NT2/D1 (cell line): Measurements from ENCODE around the gene SLC4A11.

Experiments
- SUZ12 ChIP-seq: IDR thresholded peaks from 2 replicates; pipeline ENCODE4 v1.6.1; 2011; ENCODE audit not compliant: insufficient read length, insufficient read depth; ENCODE audit errors: extremely low read depth
- ZNF274 ChIP-seq: IDR thresholded peaks from 2 replicates; pipeline ENCODE4 v1.6.1; 2011; ENCODE audit warnings: mild to moderate bottlenecking, low read depth, low read length

DNA sequence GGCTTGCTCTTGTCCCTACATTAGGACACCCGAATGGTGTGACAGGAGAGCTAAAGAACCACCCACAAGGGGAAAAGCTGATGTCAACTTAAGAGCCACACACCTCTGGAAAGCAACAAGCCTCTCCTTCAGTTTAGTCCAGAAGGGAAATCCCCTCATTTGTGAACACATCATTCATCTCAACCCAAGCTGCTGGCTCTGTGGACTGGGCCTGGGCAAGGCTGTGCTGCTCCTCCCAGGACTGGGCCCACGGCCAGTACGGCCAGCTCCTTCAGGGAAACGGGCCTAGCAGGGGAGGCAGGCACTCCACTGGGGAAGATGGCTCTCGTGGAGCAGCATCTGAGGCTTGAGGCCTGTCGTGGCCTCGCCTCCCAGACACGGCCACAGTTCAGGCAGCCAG is 12.8 kb upstream of the SLC4A11 start:
- no peak for TF ChIP-seq SUZ12
- TF ChIP-seq ZNF274: no peak
